ENCODE measurements around the gene FAM98B.

The FAM98B gene

DNA sequence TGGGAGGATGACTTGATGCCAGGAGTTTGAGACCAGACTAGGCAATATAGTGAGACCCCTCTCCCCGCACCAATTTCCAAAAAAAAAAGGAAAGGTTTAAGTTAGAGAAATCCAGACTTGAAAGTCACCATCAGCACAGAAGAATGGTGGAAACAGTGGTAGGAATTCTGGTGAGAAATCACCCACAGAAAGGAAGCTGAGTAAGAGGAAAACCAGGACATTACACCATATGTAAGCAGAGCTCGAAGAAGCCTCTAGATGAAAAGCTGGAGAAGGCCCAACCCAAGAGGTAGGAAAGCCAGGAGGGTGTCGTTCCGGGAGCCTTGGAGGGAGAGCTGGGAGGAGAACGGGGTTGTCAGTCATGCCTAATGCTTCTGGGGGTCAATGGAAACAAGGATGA is 70.2 kb downstream of the FAM98B start:
- Mint-ChIP-seq H3K4me1 (ENCODE audit: low read depth) (no peaks in the 10 kb centered on the region), H3K9me3 (no peaks in the 10 kb centered on the region), H3K27ac (no peak overlapping the region), H3K36me3 (ENCODE audit: low read depth) (no peaks in the 10 kb centered on the region), H3K4me3 (no peak overlapping the region), H3K27me3 (no peaks in the 10 kb centered on the region)
- intact Hi-C loops (cut with micrococcal nuclease), result no loop called here

DNA sequence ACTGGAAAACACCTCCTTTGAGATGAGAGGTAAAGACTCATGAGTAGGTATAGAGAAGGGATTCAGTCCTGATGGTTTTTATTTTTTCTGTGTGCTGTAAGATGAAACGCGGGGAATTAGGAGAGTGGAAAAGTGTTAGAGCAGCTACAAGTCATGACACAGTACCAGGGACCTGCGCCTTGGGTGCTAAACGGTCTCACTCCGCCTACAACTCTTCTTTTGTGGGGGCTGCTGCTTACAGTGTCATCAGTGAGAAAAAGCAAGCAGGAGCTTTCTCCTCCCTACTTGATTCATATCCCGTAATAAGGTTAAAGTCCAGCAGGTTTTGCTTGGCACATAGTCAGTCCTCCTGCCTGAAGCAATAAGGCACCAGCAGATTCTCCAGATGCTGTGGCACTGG is 71.6 kb downstream of the FAM98B start:
- no peaks in the 10 kb centered on the region for H3K9me3 Mint-ChIP-seq
- no peaks in the 10 kb centered on the region for H3K4me1 Mint-ChIP-seq (ENCODE audit: low read depth)
- H3K36me3 Mint-ChIP-seq (ENCODE audit: low read depth), result no peaks in the 10 kb centered on the region
- no peaks in the 10 kb centered on the region for H3K27me3 Mint-ChIP-seq
- H3K27ac Mint-ChIP-seq, result no peak overlapping the region
- no peak overlapping the region for H3K4me3 Mint-ChIP-seq
- intact Hi-C loops (cut with micrococcal nuclease), result no loop called here

DNA sequence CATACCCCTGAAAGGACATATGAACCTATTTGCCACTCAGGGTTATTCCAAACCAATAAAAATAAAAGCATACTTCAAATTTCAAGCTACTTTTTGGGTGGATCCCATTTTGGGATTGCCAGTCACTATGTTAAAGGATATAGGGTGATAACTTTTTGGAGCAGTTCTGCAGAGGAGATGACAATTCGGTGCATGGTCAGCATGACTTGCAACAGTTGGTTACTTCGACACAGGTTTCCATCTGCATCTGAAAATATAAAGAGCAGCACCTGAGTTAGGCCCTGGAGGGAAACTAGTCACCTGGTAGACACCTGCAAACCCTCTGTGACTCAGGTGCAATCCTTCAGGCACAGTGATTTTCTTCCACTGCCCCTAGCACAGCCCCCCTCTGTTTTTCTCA is 72.2 kb downstream of the FAM98B start:
- no peaks in the 10 kb centered on the region for H3K4me1 Mint-ChIP-seq (ENCODE audit: low read depth)
- no peak overlapping the region for H3K4me3 Mint-ChIP-seq
- H3K36me3 Mint-ChIP-seq (ENCODE audit: low read depth), result no peaks in the 10 kb centered on the region
- no peaks in the 10 kb centered on the region for H3K27me3 Mint-ChIP-seq
- no peaks in the 10 kb centered on the region for H3K9me3 Mint-ChIP-seq
- H3K27ac Mint-ChIP-seq, result no peak overlapping the region
- intact Hi-C loops (cut with micrococcal nuclease), result no loop called here

DNA sequence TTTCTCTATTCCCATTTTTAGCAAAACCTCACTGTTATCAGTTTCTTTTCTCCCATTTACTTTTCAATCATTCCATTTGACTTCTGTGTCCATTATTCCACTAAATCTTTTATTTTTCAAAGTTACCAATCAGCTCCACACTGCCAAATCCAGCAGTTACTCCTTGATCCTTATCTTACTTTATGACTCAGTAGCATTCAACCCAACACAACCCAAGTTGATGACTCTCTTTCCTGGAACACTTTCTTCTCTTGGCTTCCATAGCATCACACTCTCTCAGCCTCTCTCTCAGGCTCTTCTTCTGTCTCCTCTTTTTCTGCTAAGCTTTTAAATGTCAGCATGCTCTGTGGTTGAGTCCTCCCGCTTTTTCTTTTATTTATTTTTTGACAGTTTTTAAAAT is 74.4 kb downstream of the FAM98B start:
- Mint-ChIP-seq H3K4me3 (no peak overlapping the region), H3K36me3 (ENCODE audit: low read depth) (no peaks in the 10 kb centered on the region), H3K27me3 (no peaks in the 10 kb centered on the region), H3K9me3 (no peaks in the 10 kb centered on the region), H3K27ac (no peak overlapping the region), H3K4me1 (ENCODE audit: low read depth) (no peaks in the 10 kb centered on the region)
- intact Hi-C loops (cut with micrococcal nuclease), result no loop called here

DNA sequence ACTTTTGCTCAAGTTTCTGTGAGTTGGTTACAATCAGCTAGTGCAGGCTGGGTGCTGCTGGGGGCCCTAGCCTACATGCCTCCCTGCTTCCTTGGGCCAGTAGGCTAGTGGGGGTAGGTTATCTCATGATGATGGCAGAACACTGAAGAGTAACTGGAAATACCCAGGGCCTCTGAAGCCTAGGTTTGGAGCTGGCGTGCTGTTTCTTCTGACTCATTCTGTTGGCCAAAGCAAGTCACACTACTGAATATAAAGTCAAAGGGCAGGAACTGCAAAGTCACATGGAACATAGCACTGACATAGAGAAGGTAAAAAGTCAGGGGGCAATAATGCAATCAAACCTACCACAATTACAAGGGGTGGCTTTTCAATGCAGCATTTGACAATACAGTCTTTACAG is 76.2 kb downstream of the FAM98B start:
- no peaks in the 10 kb centered on the region for H3K9me3 Mint-ChIP-seq
- no peak overlapping the region for H3K4me3 Mint-ChIP-seq
- no peaks in the 10 kb centered on the region for H3K4me1 Mint-ChIP-seq (ENCODE audit: low read depth)
- intact Hi-C loops (cut with micrococcal nuclease), result no loop called here
- H3K27ac Mint-ChIP-seq, result no peak overlapping the region
- H3K36me3 Mint-ChIP-seq (ENCODE audit: low read depth), result no peaks in the 10 kb centered on the region
- H3K27me3 Mint-ChIP-seq, result no peaks in the 10 kb centered on the region

DNA sequence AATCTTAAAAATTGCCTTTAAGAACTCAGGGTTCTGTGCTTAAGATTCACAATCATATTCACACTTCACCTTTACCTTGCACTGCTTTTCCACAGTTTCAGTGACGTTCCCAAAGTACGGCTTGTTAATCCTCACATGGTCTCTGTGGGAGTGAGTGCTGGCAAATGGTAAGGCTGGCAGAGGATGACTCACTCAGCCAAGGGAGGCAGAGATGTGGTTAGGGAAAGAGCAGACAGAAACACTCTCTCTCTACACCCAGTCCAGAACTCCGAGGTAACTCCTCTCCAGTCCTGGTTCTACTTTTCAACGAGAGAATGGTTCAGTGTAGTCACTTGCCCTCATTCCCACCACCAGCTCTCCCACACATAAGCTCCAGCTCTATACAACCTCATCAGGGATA is 77.6 kb downstream of the FAM98B start:
- no peak overlapping the region for H3K4me3 Mint-ChIP-seq
- H3K27ac Mint-ChIP-seq, result no peak overlapping the region
- H3K27me3 Mint-ChIP-seq, result no peaks in the 10 kb centered on the region
- H3K9me3 Mint-ChIP-seq, result no peaks in the 10 kb centered on the region
- no peaks in the 10 kb centered on the region for H3K36me3 Mint-ChIP-seq (ENCODE audit: low read depth)
- intact Hi-C loops (cut with micrococcal nuclease), result no loop called here
- H3K4me1 Mint-ChIP-seq (ENCODE audit: low read depth), result no peaks in the 10 kb centered on the region

DNA sequence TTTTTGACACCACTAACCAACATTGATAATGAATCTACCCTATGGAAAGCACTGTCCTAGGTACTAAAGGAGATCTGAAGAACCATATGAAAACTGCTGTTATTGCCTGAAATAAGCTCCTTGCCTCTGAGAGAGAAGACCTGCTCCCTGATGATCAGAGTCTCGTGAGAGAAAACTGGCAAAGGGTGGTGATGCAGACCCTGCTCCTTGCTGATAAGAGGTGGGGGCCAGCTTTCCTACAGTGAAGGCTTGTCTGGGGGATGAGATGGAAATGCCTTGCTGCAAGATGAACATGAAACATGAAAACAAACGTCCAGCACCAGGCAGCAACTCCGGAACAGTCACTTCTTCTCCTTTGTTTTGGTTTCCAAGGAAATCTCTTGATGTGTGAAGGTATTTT is 78.8 kb downstream of the FAM98B start:
- Mint-ChIP-seq H3K4me1 (ENCODE audit: low read depth) (no peaks in the 10 kb centered on the region), H3K4me3 (no peak overlapping the region), H3K27me3 (no peaks in the 10 kb centered on the region), H3K36me3 (ENCODE audit: low read depth) (no peaks in the 10 kb centered on the region), H3K27ac (no peak overlapping the region), H3K9me3 (no peaks in the 10 kb centered on the region)
- intact Hi-C loops (cut with micrococcal nuclease), result no loop called here

DNA sequence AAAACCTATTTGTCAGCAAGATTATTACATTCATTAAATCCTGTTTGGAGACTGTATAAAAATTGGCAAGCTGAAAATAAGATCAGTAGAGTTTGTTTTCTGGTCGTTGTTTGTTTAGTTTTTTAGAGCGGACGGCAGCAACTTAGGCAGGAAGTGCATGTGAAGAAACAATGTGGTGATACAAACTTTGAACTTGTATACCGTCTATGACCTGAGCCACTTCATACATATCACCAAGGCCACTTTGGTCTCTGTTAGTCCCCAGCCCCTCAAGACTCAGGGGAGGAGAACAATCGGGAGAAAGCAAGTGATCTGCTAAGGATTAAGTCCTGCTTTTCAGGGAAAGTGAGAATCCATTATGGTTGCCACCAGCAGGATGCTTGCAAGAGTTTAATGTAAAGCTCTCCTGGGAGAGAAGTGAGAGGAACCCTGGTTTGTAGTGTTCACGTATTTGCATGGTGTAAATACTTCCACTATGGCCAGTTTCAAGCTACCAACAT is 79.5 kb downstream of the FAM98B start:
- H3K27ac Mint-ChIP-seq, result no peak overlapping the region
- H3K4me1 Mint-ChIP-seq (ENCODE audit: low read depth), result no peaks in the 10 kb centered on the region
- no peak overlapping the region for H3K4me3 Mint-ChIP-seq
- no peaks in the 10 kb centered on the region for H3K36me3 Mint-ChIP-seq (ENCODE audit: low read depth)
- no peaks in the 10 kb centered on the region for H3K27me3 Mint-ChIP-seq
- intact Hi-C loops (cut with micrococcal nuclease), result no loop called here
- no peaks in the 10 kb centered on the region for H3K9me3 Mint-ChIP-seq

DNA sequence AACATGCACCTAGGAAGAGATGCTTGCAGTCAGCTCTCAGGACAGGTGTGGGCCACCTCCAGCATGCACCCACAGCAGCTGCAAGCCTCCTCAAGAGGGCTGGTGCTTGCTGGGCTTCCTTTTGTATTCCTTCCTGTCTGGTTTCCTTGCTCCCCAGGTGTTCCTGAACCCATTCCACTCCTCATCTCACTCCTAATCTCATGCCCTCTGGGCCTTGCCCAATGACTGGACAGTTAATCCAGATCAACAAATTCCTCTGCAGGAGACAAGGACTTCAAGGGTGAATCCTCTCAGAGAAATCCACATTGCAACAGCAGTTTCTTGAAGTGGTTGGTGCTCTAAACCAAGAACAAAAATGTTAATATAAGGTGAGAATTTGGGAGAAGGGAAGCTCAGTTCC is 80.0 kb downstream of the FAM98B start:
- intact Hi-C loops (cut with micrococcal nuclease), result no loop called here
- Mint-ChIP-seq H3K4me3 (no peak overlapping the region), H3K9me3 (no peaks in the 10 kb centered on the region), H3K36me3 (ENCODE audit: low read depth) (no peaks in the 10 kb centered on the region), H3K27ac (no peak overlapping the region), H3K27me3 (no peaks in the 10 kb centered on the region), H3K4me1 (ENCODE audit: low read depth) (no peaks in the 10 kb centered on the region)

DNA sequence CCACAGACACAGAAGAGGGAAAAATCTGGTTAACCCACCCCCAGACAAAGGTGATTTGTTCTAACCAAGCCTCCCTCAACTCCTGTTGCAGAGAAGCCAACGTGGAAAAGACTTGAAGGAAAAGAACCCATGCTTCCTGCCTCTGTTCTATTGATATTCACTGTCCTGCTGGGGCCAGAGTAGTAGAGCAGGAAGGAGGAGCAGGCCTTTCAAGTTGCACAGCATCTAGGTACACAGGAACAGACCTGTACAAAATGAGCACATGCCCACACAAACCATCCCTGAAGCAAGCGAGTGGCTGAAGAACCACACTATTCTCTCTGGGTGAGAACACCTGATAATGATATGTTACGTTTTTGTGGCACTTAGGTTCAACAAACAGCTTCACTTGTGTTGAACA is 80.8 kb downstream of the FAM98B start:
- Mint-ChIP-seq H3K9me3 (no peaks in the 10 kb centered on the region), H3K4me1 (ENCODE audit: low read depth) (no peaks in the 10 kb centered on the region), H3K36me3 (ENCODE audit: low read depth) (no peaks in the 10 kb centered on the region), H3K27ac (no peak overlapping the region), H3K4me3 (no peak overlapping the region), H3K27me3 (no peaks in the 10 kb centered on the region)
- intact Hi-C loops (cut with micrococcal nuclease), result no loop called here

DNA sequence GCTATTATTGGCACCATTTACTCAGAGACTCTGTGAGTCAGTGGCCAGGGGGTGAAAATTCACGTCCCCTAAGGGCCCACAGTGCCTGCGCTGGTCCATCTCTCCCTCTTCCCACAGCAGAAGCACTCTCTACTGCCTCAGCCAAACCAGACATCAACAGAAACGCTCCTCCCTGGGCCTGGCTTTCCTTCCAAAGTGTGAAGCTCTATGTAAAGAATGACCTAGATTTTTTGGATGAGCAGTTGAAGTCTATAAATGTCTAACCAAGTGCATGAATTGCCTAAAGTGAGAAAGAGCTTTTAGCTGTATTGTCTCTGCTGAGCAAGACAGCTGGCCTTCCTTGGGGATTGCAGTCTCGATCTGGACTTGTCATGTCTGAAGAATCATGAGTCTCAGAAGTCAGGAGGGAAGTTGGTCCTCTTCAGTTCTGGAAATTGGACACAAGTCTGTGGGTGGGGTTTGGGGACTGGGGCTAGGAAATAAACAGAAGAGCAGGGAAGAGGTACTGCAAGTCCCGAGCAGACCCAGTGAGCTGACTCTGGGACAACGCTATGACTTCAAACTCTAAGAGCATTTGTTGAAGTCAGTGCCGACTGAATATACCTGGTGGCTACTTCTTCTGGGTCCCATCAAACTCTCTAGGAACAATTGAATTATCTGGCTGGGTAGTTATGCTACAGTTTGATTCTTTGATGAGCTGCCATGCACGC is 81.7 kb downstream of the FAM98B start:
- H3K27me3 Mint-ChIP-seq, result no peaks in the 10 kb centered on the region
- no peaks in the 10 kb centered on the region for H3K9me3 Mint-ChIP-seq
- no peak overlapping the region for H3K27ac Mint-ChIP-seq
- no peaks in the 10 kb centered on the region for H3K4me1 Mint-ChIP-seq (ENCODE audit: low read depth)
- intact Hi-C loops (cut with micrococcal nuclease), result no loop called here
- no peaks in the 10 kb centered on the region for H3K36me3 Mint-ChIP-seq (ENCODE audit: low read depth)
- H3K4me3 Mint-ChIP-seq, result no peak overlapping the region

DNA sequence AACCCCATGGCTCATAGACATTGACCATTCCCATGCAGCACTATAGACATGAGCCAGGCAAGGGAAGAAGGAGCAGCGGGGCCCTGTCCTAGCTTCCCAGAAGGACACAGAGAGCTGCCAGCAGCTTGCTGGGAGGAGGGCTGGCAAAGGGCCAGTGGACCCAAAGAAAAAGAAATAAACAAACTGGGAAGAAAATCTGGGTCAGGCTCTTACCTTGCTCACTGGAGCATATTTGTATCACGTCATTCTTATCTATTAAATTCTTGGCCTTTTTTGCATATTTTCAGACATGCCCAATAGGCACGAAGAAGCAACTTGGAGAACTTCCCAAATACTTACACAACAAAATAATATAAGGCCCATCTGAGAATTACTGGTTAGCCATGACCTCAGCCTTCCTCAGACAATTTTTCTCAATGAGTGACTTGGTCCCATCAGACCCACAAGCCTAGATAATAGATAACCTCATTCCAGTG is 82.3 kb downstream of the FAM98B start:
- Mint-ChIP-seq H3K9me3 (no peaks in the 10 kb centered on the region), H3K27me3 (no peaks in the 10 kb centered on the region), H3K27ac (no peak overlapping the region), H3K36me3 (ENCODE audit: low read depth) (no peaks in the 10 kb centered on the region), H3K4me1 (ENCODE audit: low read depth) (no peaks in the 10 kb centered on the region), H3K4me3 (no peak overlapping the region)
- intact Hi-C loops (cut with micrococcal nuclease), result no loop called here
